NB4 (cell line): ENCODE data around the gene SYTL3.
A peak's percentile ranks its signal among the peaks of the same experiment; 100 is the strongest.

Source experiments
- DNase-seq: peaks from one replicate; pipeline ENCODE4 v3.0.0; 2010; ENCODE audit warnings: low read depth
- H3K4me3 ChIP-seq: one replicate; pipeline ENCODE4 v1.5.1; 2011; ENCODE audit warnings: mild to moderate bottlenecking, low read depth, low read length, moderate library complexity
- CTCF ChIP-seq: IDR thresholded peaks from one replicate; pipeline ENCODE4 v1.5.1; 2012; ENCODE audit warnings: low read depth, low read length
- MYC ChIP-seq: IDR thresholded peaks from 2 replicates; pipeline ENCODE4 v1.6.1; 2011; ENCODE audit warnings: low read depth, low read length
- POLR2A ChIP-seq: IDR thresholded peaks from 2 replicates; pipeline ENCODE4 v1.6.1; 2011; ENCODE audit warnings: mild to moderate bottlenecking; ENCODE audit not compliant: insufficient read length; ENCODE audit errors: extremely low read depth
- TF ChIP-seq, protein P1 (sequence below): IDR thresholded peaks from 2 replicates; pipeline ENCODE4 v1.6.1; 2011; ENCODE audit warnings: low read depth, low read length

Gene SYTL3

GRCh38 chr6:158799051-158799792 is 149.4 kb downstream of the SYTL3 start:
- no peak for DNase-seq
- TF ChIP-seq, protein P1, sequence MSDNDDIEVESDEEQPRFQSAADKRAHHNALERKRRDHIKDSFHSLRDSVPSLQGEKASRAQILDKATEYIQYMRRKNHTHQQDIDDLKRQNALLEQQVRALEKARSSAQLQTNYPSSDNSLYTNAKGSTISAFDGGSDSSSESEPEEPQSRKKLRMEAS: no peak
- TF ChIP-seq CTCF (no peak), MYC (no peak), POLR2A (no peak)
- H3K4me3 ChIP-seq: no peak overlapping the region

DNA sequence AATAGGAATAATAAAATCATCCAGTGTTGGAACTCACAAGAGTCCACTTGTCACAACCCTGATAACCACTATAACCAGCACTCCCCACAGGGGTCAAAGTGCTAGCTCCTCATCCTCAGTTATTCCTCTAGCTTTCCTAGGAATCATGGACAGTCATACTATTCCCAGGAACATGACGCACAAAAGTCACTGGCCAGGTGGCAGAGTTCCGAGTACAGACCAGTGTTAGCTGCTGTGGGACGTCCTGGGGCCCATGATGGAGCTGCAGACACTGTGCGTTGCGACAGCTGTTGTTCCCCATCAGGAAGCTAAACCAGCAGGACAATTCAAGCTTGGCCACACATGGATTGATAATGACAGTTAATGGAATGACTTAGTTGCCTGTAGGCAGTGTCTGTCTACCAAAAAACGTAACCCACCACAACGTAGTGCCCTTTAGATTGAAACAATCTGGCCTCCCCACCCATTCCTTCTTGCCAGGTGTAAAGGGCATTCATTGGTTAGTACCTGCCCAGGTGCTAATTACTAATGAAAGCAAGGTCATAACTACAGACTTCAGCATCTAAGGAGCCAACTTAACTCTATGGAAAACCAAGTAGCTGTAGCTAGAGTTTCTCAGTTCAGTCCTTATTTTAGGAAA is 151.9 kb downstream of the SYTL3 start:
- H3K4me3 ChIP-seq: no peak overlapping the region
- TF ChIP-seq, protein P1: no peak
- TF ChIP-seq POLR2A (no peak), CTCF (no peak), MYC (no peak)
- DNase-seq: no peak

DNA sequence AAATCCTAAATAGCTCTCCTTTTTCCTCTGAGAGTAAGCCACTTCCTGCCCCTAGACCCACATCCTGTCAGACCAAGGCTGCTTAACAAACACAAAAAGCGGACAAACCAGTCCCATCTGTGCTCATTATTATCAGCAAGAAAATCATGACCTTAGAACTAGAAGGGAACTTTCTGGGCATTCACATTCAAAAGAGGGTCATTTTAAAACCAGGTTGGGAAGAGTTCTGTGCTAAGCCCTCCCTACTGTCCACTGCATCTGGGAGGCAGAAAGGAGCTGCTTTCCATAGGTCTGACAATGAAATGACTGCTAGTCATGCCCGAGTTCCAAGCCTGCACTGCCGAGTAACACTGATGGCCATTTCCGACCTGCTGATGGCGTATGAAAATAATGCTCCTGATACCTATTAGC is 153.9 kb downstream of the SYTL3 start:
- H3K4me3 ChIP-seq: peak overlapping the region; percentile 48
- TF ChIP-seq CTCF (no peak), POLR2A (no peak), MYC (no peak)
- TF ChIP-seq, protein P1: no peak
- peak; percentile 82 for DNase-seq

- H3K4me3 ChIP-seq: peak overlapping the region; percentile 48
- TF ChIP-seq, protein P1: no peak
- TF ChIP-seq MYC (no peak), CTCF (no peak)
Measured at GRCh38 chr6:158804207-158804606, 154.4 kb downstream of the SYTL3 start.

DNA sequence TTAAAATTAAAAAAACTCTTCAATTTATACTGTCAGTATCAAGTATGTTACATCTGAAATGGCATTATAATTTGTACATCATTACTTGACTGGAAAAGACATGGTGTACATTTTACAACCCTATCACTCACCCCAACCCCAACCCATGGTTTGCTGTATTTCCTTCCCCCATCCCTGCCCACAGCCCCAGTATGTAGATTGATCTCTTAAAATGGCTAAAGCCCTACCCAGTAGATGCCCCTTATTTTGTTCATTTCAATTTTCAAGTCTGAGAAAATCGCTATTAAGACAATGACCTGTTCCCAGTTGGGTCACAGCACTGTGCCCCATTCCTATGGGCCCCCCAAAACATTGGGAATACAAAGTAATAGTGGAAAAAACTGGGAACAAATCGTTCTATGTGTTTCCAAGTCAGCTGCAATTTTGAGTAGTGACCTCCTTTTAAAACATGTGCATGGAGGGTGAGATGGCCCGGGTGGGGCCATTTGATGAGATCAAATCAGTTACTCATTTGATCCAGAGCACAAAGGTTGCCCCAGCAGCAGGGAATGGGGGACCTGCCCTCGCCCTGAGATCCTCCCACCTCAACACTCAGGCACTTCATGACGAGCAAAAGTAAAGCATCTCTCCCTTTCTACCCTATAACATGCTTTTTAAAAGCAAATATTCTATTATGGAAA is 156.0 kb downstream of the SYTL3 start:
- TF ChIP-seq POLR2A (no peak), MYC (no peak), CTCF (no peak)
- TF ChIP-seq, protein P1: no peak
- no peak overlapping the region for H3K4me3 ChIP-seq
- DNase-seq: peak; percentile 36

More at GRCh38 chr6:158804207-158804606, 154.4 kb downstream of the SYTL3 start:
- no peak for DNase-seq
